A549 (cell line): ENCODE results near the gene INSIG1. TPM values are rescaled to one million over a fixed set of nuclear protein-coding genes. Genes with fewer than 3 reads are reported as not detected.

Experiments used
- ATAC-seq, 2 experiments: fragments of 200-7000 bp in 1 of 2; fragments of >200 bp in 1 of 2; cut with Nextera tagmentation in 1 of 2; cut with Tn5 transposase in 1 of 2; 3 replicates each; pipeline versions ENCODE4 v1.8.0 to v1.9.1; 2018 to 2020; ENCODE audit warnings: mild to moderate bottlenecking in 1 of 2, moderate library complexity in 1 of 2
- CTCF ChIA-PET: fragments of 300-600 bp; sonication (Branson Sonifier 250); formaldehyde crosslinking; extraction: SDS; loops from one replicate; lab custom pipeline; 2021; ENCODE audit warnings: antibody characterized with exemption, inconsistent platforms; lab: Yijun Ruan, JAX
- POLR2A ChIA-PET: fragments of 350-600 bp; formaldehyde crosslinking; extraction: SDS; loops from one replicate; lab custom pipeline; 2021; ENCODE audit warnings: antibody characterized with exemption, inconsistent platforms; lab: Yijun Ruan, JAX
- DNase-seq, 2 experiments: peaks; one replicate each; pipeline versions ENCODE4 v3.0.0 to v3.0.0-alpha.2; 2011 to 2016; ENCODE audit warnings: low read depth in 1 of 2, low spot score in 1 of 2
- FAIRE-seq: peaks from 2 replicates; lab custom pipeline; 2011; peaks lifted over from hg19 to GRCh38; lab: Jason Lieb, UNC
- H3K27ac ChIP-seq, 2 experiments: fragments of >200 bp; sonication (Bioruptor Twin); formaldehyde crosslinking; 3 replicates each; pipeline ENCODE4 v1.5.1; 2016 to 2017
- H3K4me1 ChIP-seq: fragments of >200 bp; sonication (Bioruptor Twin); formaldehyde crosslinking; 3 replicates; pipeline ENCODE4 v1.6.1; 2016
- H3K4me2 ChIP-seq: fragments of >200 bp; sonication (Bioruptor Twin); formaldehyde crosslinking; 3 replicates; pipeline ENCODE4 v1.6.1; 2016
- H3K4me3 ChIP-seq: fragments of >200 bp; sonication (Bioruptor Twin); formaldehyde crosslinking; 3 replicates; pipeline ENCODE4 v1.5.1; 2016
- H3K9me3 ChIP-seq: fragments of >200 bp; sonication (Bioruptor Twin); formaldehyde crosslinking; 3 replicates; pipeline ENCODE4 v1.6.1; 2016
- BHLHE40 ChIP-seq: IDR thresholded peaks from 2 replicates; pipeline ENCODE4 v1.6.1; 2012; ENCODE audit warnings: low read depth, low read length, inconsistent platforms
- CHD4 ChIP-seq: fragments of 200-600 bp; sonication (generic); IDR thresholded peaks from 2 replicates; pipeline ENCODE4 v1.6.1; 2016; ENCODE audit warnings: antibody characterized with exemption, mild to moderate bottlenecking, borderline replicate concordance
- EHF ChIP-seq: fragments of 250-450 bp; sonication (Bioruptor Pico); IDR thresholded peaks from 2 replicates; pipeline ENCODE4 v1.5.0; 2020; ENCODE audit warnings: mild to moderate bottlenecking
- EP300 ChIP-seq, 2 experiments: fragments of >200 bp; sonication (Bioruptor Twin); formaldehyde crosslinking; IDR thresholded peaks; 2 replicates in 1 of 2; 3 replicates in 1 of 2; pipeline ENCODE4 v1.6.1; 2016 to 2017
- FOSB ChIP-seq: fragments of 250-450 bp; sonication (Bioruptor Pico); IDR thresholded peaks from 2 replicates; pipeline ENCODE4 v1.5.0; 2020; ENCODE audit warnings: mild to moderate bottlenecking, moderate library complexity
- FOXS1 ChIP-seq: fragments of 250-450 bp; sonication (Bioruptor Pico); IDR thresholded peaks from 2 replicates; pipeline ENCODE4 v1.5.0; 2020; ENCODE audit warnings: mild to moderate bottlenecking, moderate library complexity
- GATA3 ChIP-seq: IDR thresholded peaks from 2 replicates; pipeline ENCODE4 v1.6.1; 2012; ENCODE audit warnings: borderline replicate concordance
- HEYL ChIP-seq: fragments of 250-450 bp; sonication (Bioruptor Pico); IDR thresholded peaks from 2 replicates; pipeline ENCODE4 v1.8.0; 2021; ENCODE audit warnings: mild to moderate bottlenecking, moderate library complexity
- HOXA7 ChIP-seq: fragments of 250-450 bp; sonication (Bioruptor Pico); IDR thresholded peaks from 2 replicates; pipeline ENCODE4 v1.5.0; 2020; ENCODE audit warnings: mild to moderate bottlenecking, moderate library complexity
- HOXB13 ChIP-seq: fragments of 250-450 bp; sonication (Bioruptor Pico); IDR thresholded peaks from 2 replicates; pipeline ENCODE4 v1.5.0; 2020; ENCODE audit warnings: low read depth, mild to moderate bottlenecking, moderate library complexity
- KDM1A ChIP-seq: fragments of 200-600 bp; sonication (generic); IDR thresholded peaks from 2 replicates; pipeline ENCODE4 v1.6.1; 2016; ENCODE audit warnings: low read depth, mild to moderate bottlenecking
- KDM5A ChIP-seq: fragments of 200-600 bp; sonication (generic); IDR thresholded peaks from 2 replicates; pipeline ENCODE4 v1.6.1; 2016; ENCODE audit warnings: antibody characterized with exemption, mild to moderate bottlenecking
- NFE2L2 ChIP-seq: fragments of 150-350 bp; conservative IDR thresholded peaks from 2 replicates; pipeline ENCODE4 v1.6.1; 2014; ENCODE audit warnings: low read length
- NR3C1 ChIP-seq: fragments of >200 bp; sonication (Bioruptor Twin); formaldehyde crosslinking; IDR thresholded peaks from 3 replicates; pipeline ENCODE4 v1.6.1; 2017
- POLR2AphosphoS2 ChIP-seq: conservative IDR thresholded peaks from 2 replicates; pipeline ENCODE4 v1.6.1; 2012; ENCODE audit warnings: low read length, improper control_type of control experiment, inconsistent platforms
- RCOR1 ChIP-seq: fragments of 150-350 bp; IDR thresholded peaks from 2 replicates; pipeline ENCODE4 v1.6.1; 2014; ENCODE audit warnings: antibody characterized with exemption, low read length, low read depth
- RFX5 ChIP-seq: fragments of 450-650 bp; IDR thresholded peaks from 2 replicates; pipeline ENCODE4 v1.7.1; 2014; ENCODE audit warnings: antibody characterized with exemption, mild to moderate bottlenecking, moderate library complexity
- TP53 ChIP-seq: fragments of 250-450 bp; sonication (Bioruptor Pico); IDR thresholded peaks from 2 replicates; pipeline ENCODE4 v1.5.0; 2021; ENCODE audit warnings: mild to moderate bottlenecking, moderate library complexity
- WGBS: methylation state at CpG from one replicate; pipeline ENCODE4 v1.1.6; 2017; ENCODE audit errors: missing lambda C conversion rate; 5-methylcytosine and 5-hydroxymethylcytosine counted together
- polyA plus RNA-seq, 4 experiments: library from polyadenylated mRNA; depleted of rRNA in 3 of 4; stranded (reverse); fragments of >200 nt; fragmentation: RNase III in 1 of 4; extraction: RNeasy Plus Mini Kit Qiagen cat#74134 plus additional on column Dnase treatment in 1 of 4; gene quantifications; 2 replicates in 3 of 4; 3 replicates in 1 of 4; pipeline ENCODE4 v1.2.3, GENCODE V29; 2011 to 2017
- TF ChIP-seq, protein P1 (sequence below): fragments of >200 bp; sonication (Bioruptor Twin); formaldehyde crosslinking; IDR thresholded peaks from 3 replicates; pipeline ENCODE4 v1.6.1; 2016
- TF ChIP-seq, protein P2 (sequence below): fragments of 250-450 bp; sonication (Bioruptor Pico); IDR thresholded peaks from 2 replicates; pipeline ENCODE4 v1.5.0; 2021; ENCODE audit warnings: mild to moderate bottlenecking, moderate library complexity, borderline replicate concordance
- TF ChIP-seq, protein P3 (sequence below): fragments of 200-600 bp; sonication (generic); IDR thresholded peaks from 2 replicates; pipeline ENCODE4 v1.6.1; 2016; ENCODE audit warnings: antibody characterized with exemption, mild to moderate bottlenecking, moderate library complexity
- TF ChIP-seq, protein P4 (sequence below): fragments of 150-350 bp; IDR thresholded peaks from 2 replicates; pipeline ENCODE4 v1.6.1; 2014; ENCODE audit warnings: low read depth, mild to moderate bottlenecking, low read length

Gene INSIG1
- polyA plus RNA-seq, 2 of the 4 experiments (the other 2 are of a cell fraction): 19.7 to 33.4 TPM

DNA sequence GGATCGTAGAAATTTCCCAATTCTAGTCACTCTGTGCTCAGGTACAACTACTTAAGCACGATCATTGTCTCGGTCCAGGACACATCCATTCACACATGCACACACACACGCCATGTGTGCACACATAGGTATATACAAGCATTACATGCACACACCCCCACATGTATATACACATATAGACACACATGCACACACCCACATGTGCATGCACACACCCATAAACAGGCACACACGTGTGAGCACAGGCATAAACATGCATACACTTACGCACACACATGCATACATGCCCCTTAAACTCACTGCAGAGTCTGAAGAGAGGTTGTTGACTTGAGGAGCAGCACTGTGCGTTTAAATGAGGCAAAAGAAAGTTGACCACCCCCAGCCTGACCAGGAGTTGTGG, 32.5 kb upstream of the INSIG1 start:
- DNase-seq: no peak
- H3K9me3 ChIP-seq: no peaks in the 10 kb centered on the region
- ChIA-PET POLR2A (no interaction called here), CTCF (no interaction called here)
- no peak for FAIRE-seq
- TF ChIP-seq, protein P1, sequence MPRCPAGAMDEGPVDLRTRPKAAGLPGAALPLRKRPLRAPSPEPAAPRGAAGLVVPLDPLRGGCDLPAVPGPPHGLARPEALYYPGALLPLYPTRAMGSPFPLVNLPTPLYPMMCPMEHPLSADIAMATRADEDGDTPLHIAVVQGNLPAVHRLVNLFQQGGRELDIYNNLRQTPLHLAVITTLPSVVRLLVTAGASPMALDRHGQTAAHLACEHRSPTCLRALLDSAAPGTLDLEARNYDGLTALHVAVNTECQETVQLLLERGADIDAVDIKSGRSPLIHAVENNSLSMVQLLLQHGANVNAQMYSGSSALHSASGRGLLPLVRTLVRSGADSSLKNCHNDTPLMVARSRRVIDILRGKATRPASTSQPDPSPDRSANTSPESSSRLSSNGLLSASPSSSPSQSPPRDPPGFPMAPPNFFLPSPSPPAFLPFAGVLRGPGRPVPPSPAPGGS: no peak
- TF ChIP-seq NFE2L2 (no peak), RCOR1 (no peak)
- H3K4me1 ChIP-seq: peaks cover 4% of the 10 kb centered on the region; the same call in 1 of the 3 replicates
- WGBS: 60% methylated on average over 7 of the region's 7 CpGs
- ATAC-seq: no peak
- H3K27ac ChIP-seq: no peak overlapping the region
- no peak overlapping the region for H3K4me3 ChIP-seq
- H3K4me2 ChIP-seq: no peak overlapping the region

DNA sequence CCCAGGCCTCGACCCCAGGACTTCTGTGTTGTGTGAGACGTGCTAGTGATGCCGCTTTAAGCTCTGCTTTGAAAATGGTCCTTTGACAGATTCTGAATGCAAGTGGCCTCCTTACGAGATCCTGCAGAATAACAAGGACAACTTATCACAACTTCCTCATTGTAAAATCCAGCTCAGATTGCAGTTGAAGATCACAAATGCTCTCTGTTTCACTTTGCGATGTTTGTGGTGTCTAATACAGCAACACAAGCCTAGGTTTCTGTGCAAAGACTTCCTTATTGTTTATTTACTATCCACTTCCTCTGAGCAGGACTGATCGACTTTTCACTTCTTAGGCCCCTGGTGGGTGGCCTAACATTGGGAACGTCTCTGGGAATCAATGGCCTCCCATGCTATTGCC, 31.7 kb upstream of the INSIG1 start:
- WGBS: 67% methylated on average over 7 of the region's 7 CpGs
- ATAC-seq (no peak), DNase-seq (no peak), FAIRE-seq (no peak)
- ChIA-PET POLR2A (no interaction called here), CTCF (interaction anchor here (1.4 kb wide), 1 partner anchor 9 kb away, joined by 4 read pairs; no protein-coding TSS in a partner anchor)
- H3K4me3 ChIP-seq: no peak overlapping the region
- no peak overlapping the region for H3K4me2 ChIP-seq
- H3K27ac ChIP-seq: no peak overlapping the region
- peaks cover 11% of the 10 kb centered on the region; the same call in 1 of the 3 replicates for H3K4me1 ChIP-seq
- H3K9me3 ChIP-seq: no peaks in the 10 kb centered on the region
- TF ChIP-seq GATA3: no peak
- TF ChIP-seq CHD4: no peak
- no peak for TF ChIP-seq FOSB (CRISPR knock-in tag)
- TF ChIP-seq POLR2AphosphoS2: no peak
- TF ChIP-seq RFX5: no peak
- no peak for TF ChIP-seq FOXS1
- no peak for TF ChIP-seq KDM5A
- TF ChIP-seq, protein P2, sequence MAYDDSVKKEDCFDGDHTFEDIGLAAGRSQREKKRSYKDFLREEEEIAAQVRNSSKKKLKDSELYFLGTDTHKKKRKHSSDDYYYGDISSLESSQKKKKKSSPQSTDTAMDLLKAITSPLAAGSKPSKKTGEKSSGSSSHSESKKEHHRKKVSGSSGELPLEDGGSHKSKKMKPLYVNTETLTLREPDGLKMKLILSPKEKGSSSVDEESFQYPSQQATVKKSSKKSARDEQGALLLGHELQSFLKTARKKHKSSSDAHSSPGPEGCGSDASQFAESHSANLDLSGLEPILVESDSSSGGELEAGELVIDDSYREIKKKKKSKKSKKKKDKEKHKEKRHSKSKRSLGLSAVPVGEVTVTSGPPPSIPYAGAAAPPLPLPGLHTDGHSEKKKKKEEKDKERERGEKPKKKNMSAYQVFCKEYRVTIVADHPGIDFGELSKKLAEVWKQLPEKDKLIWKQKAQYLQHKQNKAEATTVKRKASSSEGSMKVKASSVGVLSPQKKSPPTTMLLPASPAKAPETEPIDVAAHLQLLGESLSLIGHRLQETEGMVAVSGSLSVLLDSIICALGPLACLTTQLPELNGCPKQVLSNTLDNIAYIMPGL (CRISPR knock-in tag): no peak
- TF ChIP-seq KDM1A: no peak
- no peak for TF ChIP-seq EHF (CRISPR knock-in tag)
- TF ChIP-seq, all 56 proteins: peak for 0

DNA sequence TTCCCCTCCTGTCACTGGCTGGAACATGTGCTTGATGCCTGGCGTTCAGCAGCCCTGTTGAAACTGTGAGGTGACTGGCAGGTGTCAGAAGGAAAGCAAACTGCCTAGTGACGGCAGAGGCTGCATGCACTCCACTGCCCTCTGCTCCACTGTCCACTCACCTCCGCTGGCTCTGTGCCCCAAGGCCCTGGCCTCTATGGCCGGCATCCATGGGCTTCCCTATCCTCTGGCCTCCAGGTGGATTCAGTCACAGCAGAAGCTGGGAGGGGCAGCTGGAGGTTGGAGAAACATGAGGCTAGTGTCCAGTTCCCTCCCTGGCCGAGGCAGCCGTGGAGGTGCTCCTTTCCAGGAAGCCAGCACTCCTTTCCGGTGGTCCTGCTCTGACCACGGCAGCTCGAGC, 31.2 kb upstream of the INSIG1 start:
- no peaks in the 10 kb centered on the region for H3K9me3 ChIP-seq
- DNase-seq (no peak), ATAC-seq (no peak), FAIRE-seq (no peak)
- ChIA-PET POLR2A (no interaction called here), CTCF (interaction anchor here (0.8 to 1.4 kb wide), 2 partner anchors 9 to 13 kb away, joined by 3 to 4 read pairs; no protein-coding TSS in a partner anchor)
- H3K4me3 ChIP-seq: no peak overlapping the region
- peaks cover 11% of the 10 kb centered on the region; the same call in 1 of the 3 replicates for H3K4me1 ChIP-seq
- WGBS: 79% methylated on average over 7 of the region's 9 CpGs
- no peak overlapping the region for H3K27ac ChIP-seq
- no peak overlapping the region for H3K4me2 ChIP-seq
- TF ChIP-seq NR3C1 (no peak), POLR2AphosphoS2 (no peak), RCOR1 (no peak), EP300 (IDR thresholded peaks at IDR 0.05) (no peak), BHLHE40 (no peak), TP53 (no peak), HOXA7 (CRISPR knock-in tag) (no peak), HOXB13 (CRISPR knock-in tag) (no peak), HEYL (CRISPR knock-in tag) (no peak)
- TF ChIP-seq, protein P2 (CRISPR knock-in tag): no peak
- TF ChIP-seq, protein P1: no peak
- TF ChIP-seq, protein P3, sequence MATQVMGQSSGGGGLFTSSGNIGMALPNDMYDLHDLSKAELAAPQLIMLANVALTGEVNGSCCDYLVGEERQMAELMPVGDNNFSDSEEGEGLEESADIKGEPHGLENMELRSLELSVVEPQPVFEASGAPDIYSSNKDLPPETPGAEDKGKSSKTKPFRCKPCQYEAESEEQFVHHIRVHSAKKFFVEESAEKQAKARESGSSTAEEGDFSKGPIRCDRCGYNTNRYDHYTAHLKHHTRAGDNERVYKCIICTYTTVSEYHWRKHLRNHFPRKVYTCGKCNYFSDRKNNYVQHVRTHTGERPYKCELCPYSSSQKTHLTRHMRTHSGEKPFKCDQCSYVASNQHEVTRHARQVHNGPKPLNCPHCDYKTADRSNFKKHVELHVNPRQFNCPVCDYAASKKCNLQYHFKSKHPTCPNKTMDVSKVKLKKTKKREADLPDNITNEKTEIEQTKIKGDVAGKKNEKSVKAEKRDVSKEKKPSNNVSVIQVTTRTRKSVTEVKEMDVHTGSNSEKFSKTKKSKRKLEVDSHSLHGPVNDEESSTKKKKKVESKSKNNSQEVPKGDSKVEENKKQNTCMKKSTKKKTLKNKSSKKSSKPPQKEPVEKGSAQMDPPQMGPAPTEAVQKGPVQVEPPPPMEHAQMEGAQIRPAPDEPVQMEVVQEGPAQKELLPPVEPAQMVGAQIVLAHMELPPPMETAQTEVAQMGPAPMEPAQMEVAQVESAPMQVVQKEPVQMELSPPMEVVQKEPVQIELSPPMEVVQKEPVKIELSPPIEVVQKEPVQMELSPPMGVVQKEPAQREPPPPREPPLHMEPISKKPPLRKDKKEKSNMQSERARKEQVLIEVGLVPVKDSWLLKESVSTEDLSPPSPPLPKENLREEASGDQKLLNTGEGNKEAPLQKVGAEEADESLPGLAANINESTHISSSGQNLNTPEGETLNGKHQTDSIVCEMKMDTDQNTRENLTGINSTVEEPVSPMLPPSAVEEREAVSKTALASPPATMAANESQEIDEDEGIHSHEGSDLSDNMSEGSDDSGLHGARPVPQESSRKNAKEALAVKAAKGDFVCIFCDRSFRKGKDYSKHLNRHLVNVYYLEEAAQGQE: no peak
- TF ChIP-seq, protein P4, sequence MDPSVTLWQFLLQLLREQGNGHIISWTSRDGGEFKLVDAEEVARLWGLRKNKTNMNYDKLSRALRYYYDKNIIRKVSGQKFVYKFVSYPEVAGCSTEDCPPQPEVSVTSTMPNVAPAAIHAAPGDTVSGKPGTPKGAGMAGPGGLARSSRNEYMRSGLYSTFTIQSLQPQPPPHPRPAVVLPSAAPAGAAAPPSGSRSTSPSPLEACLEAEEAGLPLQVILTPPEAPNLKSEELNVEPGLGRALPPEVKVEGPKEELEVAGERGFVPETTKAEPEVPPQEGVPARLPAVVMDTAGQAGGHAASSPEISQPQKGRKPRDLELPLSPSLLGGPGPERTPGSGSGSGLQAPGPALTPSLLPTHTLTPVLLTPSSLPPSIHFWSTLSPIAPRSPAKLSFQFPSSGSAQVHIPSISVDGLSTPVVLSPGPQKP: no peak
